IMR-90 (cell line): Measurements from ENCODE around the gene BTBD6. TPM values are rescaled to one million over a fixed set of nuclear protein-coding genes. Genes with fewer than 3 reads are reported as not detected.

Experiments used
- ATAC-seq: fragments of 200-7000 bp; cut with Tn5 transposase; 2 replicates; pipeline ENCODE4 v1.9.1; 2020; ENCODE audit warnings: low read depth, mild to moderate bottlenecking, moderate library complexity
- BruUV-seq: library from RNA; stranded (reverse); fragments of 400-500 nt; replicated peaks from 2 replicates; lab custom pipeline; 2021; lab: Mats Ljungman, UMichigan
- CTCF ChIA-PET: fragments of 300-600 bp; formaldehyde crosslinking; extraction: SDS; loops from one replicate; lab custom pipeline; 2021; ENCODE audit warnings: antibody characterized with exemption; lab: Yijun Ruan, JAX
- POLR2A ChIA-PET: fragments of 300-600 bp; sonication (Branson Sonifier 250); formaldehyde crosslinking; loops from one replicate; lab custom pipeline; 2022; ENCODE audit warnings: antibody characterized with exemption; ENCODE audit not compliant: unreplicated experiment; lab: Charles Lee
- DNase-seq: peaks from one replicate; pipeline ENCODE4 v3.0.0; 2013
- H2AFZ ChIP-seq: replicated peaks from 2 replicates; pipeline ENCODE3; 2013; ENCODE audit warnings: low read length, mild to moderate bottlenecking; ENCODE audit not compliant: poor library complexity
- H2AK5ac ChIP-seq: 2 replicates; pipeline ENCODE4 v1.6.1; 2013; ENCODE audit warnings: low read depth, low read length, inconsistent platforms
- H2AK9ac ChIP-seq: replicated peaks from 2 replicates; pipeline ENCODE3; 2013; ENCODE audit warnings: mild to moderate bottlenecking, low read depth, low read length, moderate library complexity; ENCODE audit not compliant: poor library complexity
- H2BK120ac ChIP-seq: 2 replicates; pipeline ENCODE4 v1.6.1; 2013; ENCODE audit warnings: low read depth, low read length, inconsistent platforms
- H2BK15ac ChIP-seq: 3 replicates; pipeline ENCODE4 v1.6.1; 2013; ENCODE audit warnings: low read depth, low read length, inconsistent platforms
- H2BK20ac ChIP-seq: 2 replicates; pipeline ENCODE4 v1.6.1; 2013; ENCODE audit warnings: low read depth, mild to moderate bottlenecking, inconsistent platforms, low read length, moderate library complexity
- H2BK5ac ChIP-seq: 2 replicates; pipeline ENCODE4 v1.6.1; 2013; ENCODE audit warnings: mild to moderate bottlenecking, low read depth, low read length, inconsistent platforms; ENCODE audit not compliant: poor library complexity, severe bottlenecking
- H3K14ac ChIP-seq: replicated peaks from 2 replicates; pipeline ENCODE4 v1.6.1; 2013; ENCODE audit warnings: low read depth, low read length, inconsistent platforms
- H3K18ac ChIP-seq: 2 replicates; pipeline ENCODE4 v1.6.1; 2013; ENCODE audit warnings: low read depth, low read length, control low read depth
- H3K23ac ChIP-seq: 2 replicates; pipeline ENCODE4 v1.6.1; 2013; ENCODE audit warnings: low read depth, low read length, inconsistent platforms
- H3K27ac ChIP-seq: 2 replicates; pipeline ENCODE4 v1.5.1; 2013; ENCODE audit warnings: mild to moderate bottlenecking, control low read depth, low read length; ENCODE audit not compliant: insufficient read depth
- H3K27me3 ChIP-seq: 2 replicates; pipeline ENCODE4 v1.6.1; 2013; ENCODE audit warnings: low read length; ENCODE audit not compliant: control insufficient read depth, insufficient read depth
- H3K36me3 ChIP-seq: 2 replicates; pipeline ENCODE4 v1.6.1; 2013; ENCODE audit warnings: low read length, mixed read lengths; ENCODE audit not compliant: control insufficient read depth, insufficient read depth
- H3K4ac ChIP-seq: 2 replicates; pipeline ENCODE4 v1.6.1; 2013; ENCODE audit warnings: low read depth, low read length, inconsistent platforms
- H3K4me1 ChIP-seq: 2 replicates; pipeline ENCODE4 v1.6.1; 2013; ENCODE audit warnings: low read length, mixed read lengths; ENCODE audit not compliant: control insufficient read depth, insufficient read depth
- H3K4me2 ChIP-seq: 2 replicates; pipeline ENCODE4 v1.6.1; 2013; ENCODE audit warnings: low read depth, mild to moderate bottlenecking, control low read depth, low read length, moderate library complexity
- H3K4me3 ChIP-seq: 2 replicates; pipeline ENCODE4 v1.5.1; 2013; ENCODE audit warnings: low read depth, mild to moderate bottlenecking, control low read depth, low read length, moderate library complexity; ENCODE audit not compliant: insufficient read depth
- H3K56ac ChIP-seq: 2 replicates; pipeline ENCODE4 v1.6.1; 2013; ENCODE audit warnings: low read length, inconsistent platforms; ENCODE audit not compliant: insufficient read depth; ENCODE audit errors: extremely low read depth
- H3K79me1 ChIP-seq, 2 experiments: 2 replicates each; pipeline ENCODE4 v1.6.1; 2013; ENCODE audit warnings: low read length in 2 of 2, inconsistent platforms in 1 of 2, low read depth in 1 of 2
- H3K9ac ChIP-seq: 2 replicates; pipeline ENCODE4 v1.6.1; 2013; ENCODE audit warnings: low read depth, low read length, control low read depth
- H3K9me1 ChIP-seq: 2 replicates; pipeline ENCODE4 v1.6.1; 2013; ENCODE audit warnings: low read length, inconsistent platforms; ENCODE audit not compliant: insufficient read depth
- H3K9me3 ChIP-seq: 2 replicates; pipeline ENCODE4 v1.6.1; 2013; ENCODE audit warnings: low read length; ENCODE audit not compliant: control insufficient read depth, insufficient read depth
- H4K20me1 ChIP-seq: 2 replicates; pipeline ENCODE4 v1.6.1; 2013; ENCODE audit warnings: low read length, inconsistent platforms; ENCODE audit not compliant: insufficient read depth
- H4K5ac ChIP-seq: 2 replicates; pipeline ENCODE4 v1.6.1; 2013; ENCODE audit warnings: mild to moderate bottlenecking, low read depth, low read length, control low read depth
- H4K8ac ChIP-seq, 2 experiments: 2 replicates each; pipeline ENCODE4 v1.6.1; 2013; ENCODE audit warnings: low read depth in 2 of 2, low read length in 2 of 2, control low read depth in 1 of 2, inconsistent platforms in 1 of 2
- H4K91ac ChIP-seq: 2 replicates; pipeline ENCODE4 v1.6.1; 2013; ENCODE audit warnings: low read depth, low read length, inconsistent platforms; ENCODE audit not compliant: insufficient read depth
- CHD1 ChIP-seq: IDR thresholded peaks from 2 replicates; pipeline ENCODE4 v1.6.1; 2012; ENCODE audit warnings: low read depth, low read length, improper control_type of control experiment
- FOS ChIP-seq: fragments of 150-350 bp; IDR thresholded peaks from 2 replicates; pipeline ENCODE4 v1.6.1; 2016; ENCODE audit warnings: low read depth, low read length
- MAFK ChIP-seq: IDR thresholded peaks from 2 replicates; pipeline ENCODE4 v1.6.1; 2012; ENCODE audit warnings: low read depth, low read length, improper control_type of control experiment
- MAZ ChIP-seq: IDR thresholded peaks from 2 replicates; pipeline ENCODE4 v1.6.1; 2012; ENCODE audit warnings: low read depth, mild to moderate bottlenecking, low read length, improper control_type of control experiment, moderate library complexity, borderline replicate concordance
- MXI1 ChIP-seq: IDR thresholded peaks from 2 replicates; pipeline ENCODE4 v1.6.1; 2012; ENCODE audit warnings: low read depth, mild to moderate bottlenecking, low read length, moderate library complexity, borderline replicate concordance
- POLR2A ChIP-seq: IDR thresholded peaks from 2 replicates; pipeline ENCODE4 v1.6.1; 2012; ENCODE audit warnings: mild to moderate bottlenecking, low read depth, low read length
- RAD21 ChIP-seq: IDR thresholded peaks from 2 replicates; pipeline ENCODE4 v1.6.1; 2012; ENCODE audit warnings: low read length, improper control_type of control experiment
- WGBS, 2 experiments: methylation state at CpG; one replicate each; pipeline versions ENCODE4 v1.1.5 to v1.1.7; 2013; ENCODE audit warnings: missing lambda C conversion rate in 2 of 2; ENCODE audit not compliant: insufficient read length in 1 of 2; ENCODE audit errors: extremely low coverage in 2 of 2; 5-methylcytosine and 5-hydroxymethylcytosine counted together
- dilution Hi-C: fragments of 300-500 bp; cut with HindIII; formaldehyde crosslinking; loops from one replicate; pipeline ENCODE4 v1.14.3; 2018; ENCODE audit warnings: low sequenced_read_pairs; ENCODE audit not compliant: unreplicated experiment
- in situ Hi-C: fragments of 300-500 bp; cut with MboI; formaldehyde crosslinking; loops from 3 replicates; pipeline ENCODE4 v1.14.3; 2019; ENCODE audit warnings: low sequenced_read_pairs, inconsistent platforms, mixed read lengths
- intact Hi-C: fragments of 100-400 bp; cut with micrococcal nuclease; formaldehyde crosslinking; loops from 2 replicates; pipeline ENCODE4 v1.10.0; 2022
- polyA plus RNA-seq, 3 experiments: library from polyadenylated mRNA; depleted of rRNA; stranded (reverse); fragments of >200 nt; gene quantifications; 2 replicates each; pipeline ENCODE4 v1.2.3, GENCODE V29; 2012; ENCODE audit warnings: low replicate concordance in 1 of 3
- total RNA-seq: library from RNA; depleted of rRNA; stranded (reverse); fragments of >200 nt; gene quantifications from 2 replicates; pipeline ENCODE4 v1.2.3, GENCODE V29; 2012

BTBD6 gene
- total and polyA plus RNA-seq, 2 of the 4 experiments (the other 2 are of a cell fraction): 33.9 to 43.9 TPM

DNA sequence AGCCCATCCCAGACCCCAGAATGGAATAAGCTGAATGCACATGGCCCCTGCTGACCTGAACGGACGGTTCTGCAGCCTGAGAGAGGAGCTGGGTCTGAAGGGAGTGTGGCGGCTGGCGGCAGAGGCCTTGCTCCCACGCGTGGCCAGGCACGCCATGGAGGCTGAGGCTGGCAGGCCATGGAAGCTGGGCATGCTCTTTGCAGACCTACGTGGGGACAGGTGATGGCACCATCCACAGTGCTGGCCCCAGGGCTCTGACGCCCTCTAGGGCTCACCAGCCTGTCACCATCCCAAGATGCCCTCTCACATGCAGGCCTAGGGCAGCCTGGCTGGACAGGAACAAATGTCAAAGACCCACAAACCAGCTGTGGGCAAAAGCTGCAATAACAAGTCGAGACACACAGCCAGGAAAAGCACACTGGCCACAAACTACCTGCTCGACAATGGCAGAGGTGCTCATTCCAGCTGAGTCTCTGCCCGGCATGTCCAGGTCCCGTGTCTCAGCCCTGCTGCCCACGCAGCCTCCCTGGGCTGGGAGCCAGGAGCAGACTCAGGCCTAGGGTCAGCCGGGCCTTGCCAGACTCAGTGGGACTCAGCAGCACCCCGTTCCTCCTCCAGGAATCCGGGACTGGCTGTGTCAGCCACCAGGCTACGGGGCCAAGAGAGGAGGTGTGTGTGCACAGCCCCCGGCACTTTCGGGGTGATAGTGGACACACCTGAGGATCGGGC lies 19.7 kb downstream of the BTBD6 start:
- H2AFZ ChIP-seq: no peak overlapping the region
- no peak overlapping the region for H3K4me3 ChIP-seq
- H3K9me1 ChIP-seq: 0 out of 2 replicates have a peak, but pooled peaks cover 5% of the 10 kb centered on the region
- no peak overlapping the region for H3K23ac ChIP-seq
- H3K9ac ChIP-seq: no peak overlapping the region
- no peak overlapping the region for H3K4me2 ChIP-seq
- H4K5ac ChIP-seq: no peak overlapping the region
- peaks cover 0 to 19% of the 10 kb centered on the region in 2 experiments; a peak in 2 of 4 replicates for H3K79me1 ChIP-seq
- H2AK5ac ChIP-seq: no peak overlapping the region
- 91% methylated on average over 8 of the region's 21 CpGs; no CpG with 5 or more reads in 1 of the 2 experiments for WGBS, 2 experiments
- in situ Hi-C loops (no loop called here), dilution Hi-C loops (no loop called here), intact Hi-C loops (no loop called here)
- no peak overlapping the region for H2BK15ac ChIP-seq
- H3K4me1 ChIP-seq: no peaks in the 10 kb centered on the region
- H3K4ac ChIP-seq: no peak overlapping the region
- no peak overlapping the region for H3K27ac ChIP-seq
- H4K91ac ChIP-seq: no peak overlapping the region
- H4K20me1 ChIP-seq: peaks cover 7% of the 10 kb centered on the region
- H3K36me3 ChIP-seq: peaks cover 9% of the 10 kb centered on the region
- H2BK20ac ChIP-seq: no peak overlapping the region
- BruUV-seq: no TSS peak
- no peak overlapping the region for H3K14ac ChIP-seq
- ChIA-PET CTCF (interaction anchor here (0.5 kb wide), 1 partner anchor 11 kb away, joined by 3 read pairs; no protein-coding TSS in a partner anchor), POLR2A (no interaction called here)
- H2BK120ac ChIP-seq: no peak overlapping the region
- DNase-seq (no peak), ATAC-seq (no peak)
- no peak overlapping the region for H3K56ac ChIP-seq
- H4K8ac ChIP-seq: no peak overlapping the region
- no peaks in the 10 kb centered on the region for H3K9me3 ChIP-seq
- H2BK5ac ChIP-seq: no peak overlapping the region
- TF ChIP-seq FOS: no peak
- TF ChIP-seq MAZ: no peak
- TF ChIP-seq MAFK: no peak
- no peak for TF ChIP-seq POLR2A
- TF ChIP-seq CHD1: no peak
- TF ChIP-seq MXI1: no peak
- no peak for TF ChIP-seq RAD21
- no peak overlapping the region for H3K18ac ChIP-seq
- H3K27me3 ChIP-seq: no peaks in the 10 kb centered on the region
- H2AK9ac ChIP-seq: peak overlapping the region; percentile 55
